D721Med (cell line): ENCODE measurements around the gene IP6K3.

Source experiments
- DNase-seq: peaks from one replicate; pipeline ENCODE4 v3.0.0; 2011; ENCODE audit warnings: low spot score; ENCODE audit not compliant: insufficient read length
- FAIRE-seq: peaks from 2 replicates; lab custom pipeline; 2011; peaks lifted over from hg19 to GRCh38; lab: Jason Lieb, UNC
- CTCF ChIP-seq: IDR thresholded peaks from 2 replicates; pipeline ENCODE4 v1.5.1; 2012; ENCODE audit warnings: mild to moderate bottlenecking, control low read depth; ENCODE audit not compliant: insufficient read depth; ENCODE audit errors: missing control alignments

IP6K3 gene

GRCh38 chr6:33765368-33765767, 18.7 kb upstream of the IP6K3 start:
- DNase-seq: no peak
- no peak for TF ChIP-seq CTCF
- no peak for FAIRE-seq

GRCh38 chr6:33764036-33764435, 17.3 kb upstream of the IP6K3 start:
- FAIRE-seq: no peak
- no peak for TF ChIP-seq CTCF
- no peak for DNase-seq

GRCh38 chr6:33763483-33763882, 16.8 kb upstream of the IP6K3 start:
- DNase-seq: no peak
- TF ChIP-seq CTCF: no peak
- FAIRE-seq: no peak

GRCh38 chr6:33762713-33763112, 16.0 kb upstream of the IP6K3 start:
- TF ChIP-seq CTCF: no peak
- DNase-seq: no peak
- no peak for FAIRE-seq

GRCh38 chr6:33761922-33762629, 15.4 kb upstream of the IP6K3 start:
- no peak for DNase-seq

GRCh38 chr6:33761581-33761921, 14.8 kb upstream of the IP6K3 start:
- TF ChIP-seq CTCF: no peak
- DNase-seq (no peak), FAIRE-seq (no peak)

More at GRCh38 chr6:33761922-33762629, 15.4 kb upstream of the IP6K3 start:
- TF ChIP-seq CTCF: peak; percentile 77
- no peak for FAIRE-seq

- TF ChIP-seq CTCF: no peak
- DNase-seq: peak; percentile 64
- peak; percentile 56 for FAIRE-seq
Measured at GRCh38 chr6:33759887-33760629, 13.4 kb upstream of the IP6K3 start.
